ENCODE results near the gene TENM4. TPM values are rescaled to one million over a fixed set of nuclear protein-coding genes. Genes with fewer than 3 reads are reported as not detected.

The TENM4 gene
- total and polyA plus RNA-seq, 11 donors: 0.08 to 6.4 (median 1.0) TPM

DNA sequence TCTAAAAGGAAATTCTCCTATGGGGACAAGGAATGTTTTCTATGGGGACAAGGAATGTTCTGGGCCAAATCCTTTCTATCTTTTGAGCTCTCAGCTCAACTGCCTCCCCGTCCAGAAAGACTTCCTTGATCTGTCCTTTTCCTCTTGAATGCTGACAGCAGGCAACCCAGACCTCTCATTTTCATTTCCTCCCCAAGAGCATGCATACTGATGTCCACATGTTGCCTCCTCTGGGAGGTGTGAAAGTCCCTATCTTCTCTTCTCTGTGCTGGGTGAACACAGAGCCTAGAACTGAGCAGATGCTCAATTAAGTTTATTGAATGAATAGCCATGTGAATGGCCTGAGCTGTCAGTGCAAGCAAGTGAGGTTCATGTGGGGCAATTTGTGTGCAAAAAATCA, 534.3 kb downstream of the TENM4 start:
- DNase-seq (no peak), ATAC-seq (no peak)
- Histone ChIP-seq H3K27me3 (peaks cover 0 to 11% (median 0%) of the 10 kb centered on the region in 9 donors), H3K9me3 (no peaks in the 10 kb centered on the region), H3K36me3 (no peaks in the 10 kb centered on the region), H3K4me3 (no peak overlapping the region), H3K4me1 (peaks cover 0 to 5% (median 0%) of the 10 kb centered on the region in 12 donors), H3K27ac (no peak overlapping the region)
- WGBS, 4 donors: 48 to 60% (median 59%) methylated on average over 1 of the region's 1 CpG
- no peak for TF ChIP-seq POLR2A (IDR thresholded peaks at IDR 0.05)
- TF ChIP-seq, protein P1, sequence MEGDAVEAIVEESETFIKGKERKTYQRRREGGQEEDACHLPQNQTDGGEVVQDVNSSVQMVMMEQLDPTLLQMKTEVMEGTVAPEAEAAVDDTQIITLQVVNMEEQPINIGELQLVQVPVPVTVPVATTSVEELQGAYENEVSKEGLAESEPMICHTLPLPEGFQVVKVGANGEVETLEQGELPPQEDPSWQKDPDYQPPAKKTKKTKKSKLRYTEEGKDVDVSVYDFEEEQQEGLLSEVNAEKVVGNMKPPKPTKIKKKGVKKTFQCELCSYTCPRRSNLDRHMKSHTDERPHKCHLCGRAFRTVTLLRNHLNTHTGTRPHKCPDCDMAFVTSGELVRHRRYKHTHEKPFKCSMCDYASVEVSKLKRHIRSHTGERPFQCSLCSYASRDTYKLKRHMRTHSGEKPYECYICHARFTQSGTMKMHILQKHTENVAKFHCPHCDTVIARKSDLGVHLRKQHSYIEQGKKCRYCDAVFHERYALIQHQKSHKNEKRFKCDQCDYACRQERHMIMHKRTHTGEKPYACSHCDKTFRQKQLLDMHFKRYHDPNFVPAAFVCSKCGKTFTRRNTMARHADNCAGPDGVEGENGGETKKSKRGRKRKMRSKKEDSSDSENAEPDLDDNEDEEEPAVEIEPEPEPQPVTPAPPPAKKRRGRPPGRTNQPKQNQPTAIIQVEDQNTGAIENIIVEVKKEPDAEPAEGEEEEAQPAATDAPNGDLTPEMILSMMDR (IDR thresholded peaks at IDR 0.05): no peak
- intact Hi-C loops (cut with DNase I): no loop called here

DNA sequence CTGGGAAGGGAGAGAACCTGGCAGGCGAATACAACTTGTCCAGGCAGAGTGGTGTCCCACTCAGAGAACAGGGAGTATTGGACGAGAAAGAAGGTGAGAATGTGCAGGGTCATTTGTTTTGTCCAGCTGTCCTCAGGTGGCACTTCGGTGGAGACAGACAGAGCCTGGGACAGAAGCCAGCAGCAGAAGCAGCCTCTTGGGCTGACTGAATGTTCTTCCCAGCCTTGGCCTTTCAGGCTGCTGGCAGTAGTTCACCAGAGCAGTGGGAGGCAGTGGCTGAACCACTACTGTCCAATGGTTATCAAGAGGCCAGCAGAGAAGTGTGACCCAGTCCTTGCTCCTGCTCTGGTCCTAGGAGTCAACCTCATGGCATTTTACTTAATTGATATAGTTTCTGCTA, 535.1 kb downstream of the TENM4 start:
- Histone ChIP-seq H3K36me3 (no peaks in the 10 kb centered on the region), H3K4me3 (no peak overlapping the region), H3K9me3 (no peaks in the 10 kb centered on the region), H3K4me1 (peaks cover 0 to 5% (median 0%) of the 10 kb centered on the region in 12 donors), H3K27me3 (peaks cover 0 to 15% (median 0%) of the 10 kb centered on the region in 9 donors), H3K27ac (no peak overlapping the region)
- intact Hi-C loops (cut with DNase I): no loop called here
- peak; percentile 46 to 93 (median 67) for ATAC-seq
- WGBS, 4 donors: 45 to 58% (median 50%) methylated on average over 3 of the region's 3 CpGs
- TF ChIP-seq POLR2A (IDR thresholded peaks at IDR 0.05): no peak
- TF ChIP-seq, protein P1 (IDR thresholded peaks at IDR 0.05): no peak
- DNase-seq: peak in 2 of 5 donors; percentile 42 to 56

GRCh38 chr11:78902771-78903507, 537.9 kb downstream of the TENM4 start:
- no peaks in the 10 kb centered on the region for H3K36me3 ChIP-seq
- H3K4me3 ChIP-seq: no peak overlapping the region
- H3K27ac ChIP-seq: no peak overlapping the region
- peaks cover 0 to 17% (median 0%) of the 10 kb centered on the region in 9 donors for H3K27me3 ChIP-seq
- DNase-seq (no peak), ATAC-seq (peak in 1 of 4 donors; percentile 22)
- no peaks in the 10 kb centered on the region for H3K9me3 ChIP-seq
- WGBS, 4 donors: 68 to 85% (median 78%) methylated on average over 36 to 43 of the region's 43 CpGs
- peaks cover 0 to 5% (median 0%) of the 10 kb centered on the region in 12 donors for H3K4me1 ChIP-seq
- intact Hi-C loops (cut with DNase I): no loop called here
- TF ChIP-seq, protein P1 (IDR thresholded peaks at IDR 0.05): no peak
- TF ChIP-seq POLR2A (IDR thresholded peaks at IDR 0.05): no peak

DNA sequence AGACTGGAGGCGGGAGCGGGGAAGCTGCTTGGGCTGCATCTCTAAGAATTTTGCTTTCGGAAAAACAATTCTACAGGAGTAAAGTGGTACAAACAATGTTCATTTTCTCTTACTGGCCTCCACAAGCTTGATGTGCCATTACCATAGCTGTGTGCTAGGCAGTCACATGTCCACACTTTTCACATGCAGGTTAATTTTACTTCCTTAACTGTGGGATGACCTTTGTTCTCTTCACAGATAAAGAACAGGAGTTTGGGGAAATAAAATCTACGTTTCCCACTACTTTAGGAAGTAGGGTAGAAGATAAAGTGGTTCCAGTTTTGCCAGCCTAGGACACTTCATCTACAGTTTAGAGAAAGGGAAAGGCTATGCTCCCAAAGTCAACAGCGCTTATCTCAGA, 539.0 kb downstream of the TENM4 start:
- 90 to 96% (median 93%) methylated on average over 5 of the region's 5 CpGs for WGBS, 4 donors
- H3K4me3 ChIP-seq: no peak overlapping the region
- peaks cover 0 to 5% (median 0%) of the 10 kb centered on the region in 12 donors for H3K4me1 ChIP-seq
- ATAC-seq (no peak), DNase-seq (no peak)
- H3K27ac ChIP-seq: no peak overlapping the region
- H3K9me3 ChIP-seq: no peaks in the 10 kb centered on the region
- peaks cover 0 to 17% (median 0%) of the 10 kb centered on the region in 9 donors for H3K27me3 ChIP-seq
- intact Hi-C loops (cut with DNase I): no loop called here
- TF ChIP-seq, protein P1 (IDR thresholded peaks at IDR 0.05): no peak
- TF ChIP-seq POLR2A (IDR thresholded peaks at IDR 0.05): no peak
- no peaks in the 10 kb centered on the region for H3K36me3 ChIP-seq

Data from heart left ventricle (tissue), 16 donors.